ENCODE measurements around the gene ASB3.

GRCh38 chr2:53632714-53633113 lies 154.0 kb downstream of the ASB3 start:
- TF ChIP-seq MYNN (tag by site-specific recombination; IDR thresholded peaks at IDR 0.05; ENCODE audit: borderline replicate concordance) (no peak), CTCF (tag by site-specific recombination; IDR thresholded peaks at IDR 0.05) (no peak), KLF16 (tag by site-specific recombination; IDR thresholded peaks at IDR 0.05) (no peak), TCF7L2 (IDR thresholded peaks at IDR 0.05; ENCODE audit: borderline replicate concordance, low read depth, low read length) (no peak), ZNF677 (tag by site-specific recombination; IDR thresholded peaks at IDR 0.05) (no peak), ZNF521 (tag by site-specific recombination; IDR thresholded peaks at IDR 0.05) (no peak), ZBTB49 (tag by site-specific recombination; IDR thresholded peaks at IDR 0.05; ENCODE audit: low read depth) (no peak), ZNF830 (tag by site-specific recombination; IDR thresholded peaks at IDR 0.05; ENCODE audit: low read depth) (no peak), ZNF629 (tag by site-specific recombination; IDR thresholded peaks at IDR 0.05) (no peak), ZSCAN16 (tag by site-specific recombination; IDR thresholded peaks at IDR 0.05) (no peak), YY1 (tag by site-specific recombination; IDR thresholded peaks at IDR 0.05) (no peak)

Measured in HEK293 (cell line).